Stimulated activated CD4-positive, alpha-beta T cell treated with anti-CD3 and anti-CD28 coated beads, TNF-alpha, amount 100 ng/mL, for 24 hours (primary cell): ENCODE results near the gene SH2D2A.

Source experiments
- DNase-seq, 3 experiments: peaks; one replicate each; pipeline ENCODE4 v3.0.0-alpha.2; 2020; ENCODE audit warnings: low read depth in 3 of 3

SH2D2A gene

GRCh38 chr1:156847591-156848460 lies 31.2 kb upstream of the SH2D2A start:
- no peak for DNase-seq

DNA sequence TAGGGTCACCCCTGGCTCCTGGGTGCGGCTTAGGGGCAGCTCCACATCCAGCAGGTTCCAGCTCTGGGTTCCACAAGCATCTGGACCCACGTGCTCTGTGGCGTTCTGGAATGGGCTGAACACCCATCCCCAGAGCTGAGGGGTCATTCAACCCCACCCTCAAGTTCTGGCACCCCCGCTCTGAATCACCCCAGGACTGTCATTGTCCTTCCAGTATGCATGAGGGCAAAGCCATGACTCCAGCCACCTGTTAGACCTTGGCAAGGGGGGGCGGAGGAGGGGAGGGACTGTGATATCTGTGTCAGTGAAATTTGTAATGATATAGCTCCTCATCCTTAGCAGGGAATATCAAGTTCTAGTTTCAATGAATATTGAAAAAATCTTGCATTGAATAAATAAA lies 30.0 kb upstream of the SH2D2A start:
- no peak for DNase-seq

GRCh38 chr1:156845953-156846545 lies 29.4 kb upstream of the SH2D2A start:
- no peak for DNase-seq

GRCh38 chr1:156845055-156845952 lies 28.7 kb upstream of the SH2D2A start:
- DNase-seq = peak in 1 of 3 experiments; percentile 23

DNA sequence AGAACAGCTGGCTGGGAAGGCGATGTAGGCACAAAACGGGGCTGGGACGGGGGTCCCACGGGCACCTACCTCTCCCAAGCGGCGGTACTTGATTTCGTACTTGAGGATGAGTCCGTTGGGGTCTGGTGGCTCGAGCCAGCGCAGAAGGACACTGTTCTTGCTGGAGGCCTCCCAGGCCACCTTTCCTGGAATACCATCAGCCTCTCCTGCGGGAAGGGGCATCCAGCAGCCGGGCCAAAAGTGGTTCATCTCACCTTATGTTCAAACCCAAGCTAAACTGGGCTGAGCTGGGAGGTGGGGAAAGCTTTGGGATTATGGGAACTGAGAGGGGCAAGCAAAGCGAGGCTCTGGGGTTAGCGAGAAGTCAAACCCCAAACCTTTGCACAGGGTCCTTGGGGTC lies 28.0 kb upstream of the SH2D2A start:
- DNase-seq = no peak

DNA sequence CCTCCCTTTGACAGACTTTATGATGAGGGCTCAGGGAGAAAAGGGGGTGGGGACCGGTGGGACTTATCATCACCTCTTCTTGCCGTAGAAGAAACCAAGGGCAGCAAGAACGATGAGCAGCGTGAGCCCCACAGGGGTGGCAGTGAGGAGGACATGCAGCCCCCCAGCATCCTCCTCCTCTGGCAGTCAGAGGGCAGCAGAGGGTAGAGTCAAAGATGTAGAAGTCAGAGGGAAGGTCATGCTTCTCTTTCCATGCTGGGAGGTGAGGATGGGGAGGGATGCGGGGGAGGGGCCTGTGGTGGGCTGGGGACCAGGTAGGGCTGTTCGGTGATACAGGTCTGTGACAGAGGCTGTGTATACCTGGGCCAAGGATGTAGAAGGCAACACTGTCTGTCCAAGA lies 27.5 kb upstream of the SH2D2A start:
- DNase-seq = no peak

GRCh38 chr1:156842618-156843300 lies 26.1 kb upstream of the SH2D2A start:
- no peak for DNase-seq

DNA sequence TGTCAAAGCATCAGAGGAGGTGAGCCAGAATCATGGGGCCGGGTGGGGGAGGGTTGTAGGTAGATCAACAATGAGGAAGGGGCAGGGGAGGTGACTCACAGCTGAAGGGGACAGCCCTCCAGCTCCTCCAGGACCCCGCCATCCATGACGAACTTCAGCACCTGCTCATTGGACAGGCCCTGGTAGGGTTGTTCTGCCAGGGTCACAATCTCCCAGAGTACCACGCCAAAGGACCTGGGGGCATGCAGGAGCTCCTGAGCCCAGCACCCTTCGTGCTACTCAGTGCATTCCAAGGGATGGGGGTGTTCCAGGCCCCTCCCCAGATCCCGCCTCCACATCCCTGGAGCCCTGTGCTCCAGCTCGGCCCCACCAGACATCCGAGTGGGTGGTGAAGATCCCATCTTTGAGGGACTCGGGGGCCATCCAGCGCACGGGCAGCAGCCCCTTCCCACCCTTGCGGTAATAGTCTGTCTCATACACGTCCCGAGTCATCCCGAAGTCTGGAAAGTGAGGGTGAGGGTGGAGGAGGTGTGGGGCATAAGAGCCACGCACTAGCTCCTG lies 24.7 kb upstream of the SH2D2A start:
- no peak for DNase-seq

DNA sequence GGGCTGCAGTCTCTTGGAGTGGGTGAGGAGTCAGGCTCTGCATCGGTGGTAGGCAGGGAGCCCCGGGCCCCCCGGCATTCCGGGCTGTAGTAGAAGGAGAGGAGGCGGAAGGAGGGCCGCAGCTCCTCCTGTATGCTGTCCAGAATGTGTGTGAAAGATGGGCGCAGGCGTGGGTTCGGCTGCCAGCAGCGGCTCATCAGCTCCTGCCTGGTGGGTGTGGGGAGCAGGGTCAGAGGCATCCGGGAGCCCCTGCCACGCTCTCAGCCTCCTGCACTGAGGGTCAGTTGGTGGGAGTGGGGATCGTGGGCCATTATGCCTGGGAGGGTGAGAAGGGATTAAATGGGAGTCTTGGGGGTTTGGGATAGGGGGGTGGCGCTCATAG lies 24.2 kb upstream of the SH2D2A start:
- no peak for DNase-seq

GRCh38 chr1:156840186-156840897 lies 23.7 kb upstream of the SH2D2A start:
- no peak for DNase-seq

- DNase-seq = no peak
Measured at GRCh38 chr1:156839426-156840109, 22.9 kb upstream of the SH2D2A start.

- no peak for DNase-seq
Measured at GRCh38 chr1:156838972-156839371, 22.3 kb upstream of the SH2D2A start.

GRCh38 chr1:156836892-156837291 lies 20.2 kb upstream of the SH2D2A start:
- DNase-seq = no peak

- peak in 1 of 3 experiments; percentile 58 for DNase-seq
Measured at GRCh38 chr1:156836041-156836654, 19.5 kb upstream of the SH2D2A start.

GRCh38 chr1:156834322-156834721 lies 17.7 kb upstream of the SH2D2A start:
- DNase-seq = no peak

GRCh38 chr1:156833603-156834002 lies 17.0 kb upstream of the SH2D2A start:
- DNase-seq = no peak

DNA sequence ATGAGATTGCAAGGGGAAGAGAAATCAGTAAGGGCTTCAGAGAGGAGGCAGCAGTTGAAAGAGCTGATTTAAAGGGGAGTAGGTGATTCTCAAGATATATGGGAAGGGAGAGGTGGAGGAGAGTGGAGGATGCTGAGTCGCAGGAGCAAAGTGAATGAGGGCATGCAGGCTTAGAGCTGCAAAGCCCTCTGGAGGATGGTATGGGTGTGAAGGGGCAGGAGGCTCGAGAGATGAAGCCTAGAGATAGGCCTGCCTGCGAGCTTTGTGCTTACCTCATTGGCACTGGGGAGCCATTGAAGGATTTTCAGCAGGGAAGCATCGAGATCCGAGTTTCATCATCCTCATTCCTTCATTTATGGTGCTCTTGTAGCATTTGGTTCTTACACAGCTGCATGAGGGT lies 15.8 kb upstream of the SH2D2A start:
- DNase-seq = no peak

- DNase-seq = no peak
Measured at GRCh38 chr1:156828400-156829124, 11.9 kb upstream of the SH2D2A start.

DNA sequence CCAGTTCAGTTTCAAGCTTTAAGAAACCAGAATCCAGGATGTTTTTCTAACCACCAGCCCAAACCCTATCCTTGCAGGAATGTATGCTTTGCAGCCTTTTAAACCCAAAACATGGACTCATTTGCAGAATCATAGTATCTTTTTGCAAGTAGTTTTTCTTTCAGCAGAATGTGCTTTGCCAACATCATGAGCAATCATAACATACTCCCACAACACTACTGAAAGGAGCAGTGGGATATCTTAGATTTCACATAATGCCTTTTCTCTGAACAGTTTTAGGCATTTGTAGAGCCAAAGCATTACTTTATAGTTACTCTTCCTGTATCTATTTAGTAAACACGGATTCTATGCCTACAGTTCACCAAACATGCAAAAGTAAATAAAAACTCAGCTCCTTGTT lies 10.0 kb upstream of the SH2D2A start:
- no peak for DNase-seq
